ENCODE results near the gene KMT5B.

Gene KMT5B

DNA sequence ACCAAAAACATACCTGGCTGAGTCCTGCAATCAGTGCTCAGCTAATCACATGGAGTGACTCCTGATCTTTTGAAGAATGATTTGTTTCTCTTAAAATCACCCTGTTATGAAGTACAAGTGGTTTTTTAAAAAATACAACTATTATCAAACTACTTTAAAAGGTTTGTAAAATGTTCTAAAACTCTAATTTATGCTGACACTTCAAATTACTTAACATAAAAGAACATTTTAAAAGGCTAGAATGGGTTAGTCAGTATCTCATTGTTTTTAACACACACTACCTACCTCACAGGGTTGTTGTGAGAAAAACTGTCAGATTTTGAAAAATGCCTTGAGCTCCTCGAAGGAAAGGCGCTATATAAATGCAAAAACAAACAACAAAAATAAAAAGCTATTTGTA lies 33.2 kb downstream of the KMT5B start:
- DNase-seq (ENCODE audit: low read depth in 2 of 2): no peak

GRCh38 chr11:68177877-68178276 lies 35.2 kb downstream of the KMT5B start:
- no peak for DNase-seq (ENCODE audit: low read depth in 2 of 2)

GRCh38 chr11:68173926-68174325 lies 39.2 kb downstream of the KMT5B start:
- no peak for DNase-seq (ENCODE audit: low read depth in 2 of 2)

GRCh38 chr11:68169442-68169841 lies 43.7 kb downstream of the KMT5B start:
- no peak for DNase-seq (ENCODE audit: low read depth in 2 of 2)

DNA sequence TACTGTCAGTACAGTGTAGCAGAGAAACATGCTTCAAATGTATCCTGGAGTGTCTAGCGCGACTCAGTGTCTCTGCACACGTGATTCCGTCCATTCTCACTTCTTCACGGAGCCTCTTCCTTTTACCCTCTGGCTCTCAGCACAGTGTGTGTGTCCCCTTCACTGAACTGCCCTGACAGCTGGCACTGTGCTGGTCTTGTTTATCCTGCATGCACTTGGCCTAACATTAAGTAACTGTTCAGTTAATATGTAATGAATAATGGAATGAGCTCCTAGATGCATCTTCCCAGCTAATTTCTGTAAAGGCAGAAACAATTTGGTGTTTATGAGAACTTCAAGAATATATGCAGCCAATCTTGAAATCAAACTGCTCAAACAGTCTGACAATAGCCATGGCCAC lies 44.4 kb downstream of the KMT5B start:
- DNase-seq (ENCODE audit: low read depth in 2 of 2): no peak

GRCh38 chr11:68167474-68167873 lies 45.6 kb downstream of the KMT5B start:
- no peak for DNase-seq (ENCODE audit: low read depth in 2 of 2)

DNA sequence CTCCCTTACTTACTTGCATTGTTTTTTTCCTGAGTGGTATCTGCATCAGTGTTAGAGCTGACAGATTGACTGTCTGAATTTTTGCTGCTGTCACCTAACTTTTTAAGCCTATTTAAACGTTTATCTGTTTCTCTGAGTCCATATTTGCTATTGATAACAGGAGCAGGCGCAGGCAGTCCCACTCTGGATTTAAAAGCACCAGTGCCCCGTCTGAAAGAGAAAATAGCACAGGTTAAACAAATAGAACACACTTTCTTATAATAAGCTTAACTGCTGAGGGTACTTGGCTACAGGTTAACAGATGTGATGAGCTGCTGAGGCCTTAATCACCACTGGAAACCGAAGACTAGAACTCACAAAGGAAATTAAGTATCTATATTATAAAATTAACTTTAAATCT lies 46.1 kb downstream of the KMT5B start:
- DNase-seq (ENCODE audit: low read depth in 2 of 2): no peak

DNA sequence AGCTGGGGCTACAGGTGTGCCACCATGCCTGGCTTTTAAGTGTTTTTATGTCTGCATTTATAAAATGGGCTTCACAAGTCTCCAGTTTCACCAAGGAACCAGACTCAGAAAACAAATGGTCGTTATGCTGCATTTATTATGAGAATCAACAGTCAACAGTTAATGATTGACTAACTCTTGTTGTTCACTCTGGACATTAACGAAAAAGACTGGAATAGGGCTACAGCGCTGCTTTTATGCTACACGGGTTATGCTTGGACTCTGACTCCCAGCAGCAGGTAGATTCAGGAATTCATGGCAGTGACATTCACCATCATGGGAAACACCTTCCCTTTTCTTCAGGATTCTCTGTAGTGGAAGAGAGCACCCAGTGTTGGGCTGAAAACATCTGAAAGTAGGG lies 47.5 kb downstream of the KMT5B start:
- no peak for DNase-seq (ENCODE audit: low read depth in 2 of 2)

DNA sequence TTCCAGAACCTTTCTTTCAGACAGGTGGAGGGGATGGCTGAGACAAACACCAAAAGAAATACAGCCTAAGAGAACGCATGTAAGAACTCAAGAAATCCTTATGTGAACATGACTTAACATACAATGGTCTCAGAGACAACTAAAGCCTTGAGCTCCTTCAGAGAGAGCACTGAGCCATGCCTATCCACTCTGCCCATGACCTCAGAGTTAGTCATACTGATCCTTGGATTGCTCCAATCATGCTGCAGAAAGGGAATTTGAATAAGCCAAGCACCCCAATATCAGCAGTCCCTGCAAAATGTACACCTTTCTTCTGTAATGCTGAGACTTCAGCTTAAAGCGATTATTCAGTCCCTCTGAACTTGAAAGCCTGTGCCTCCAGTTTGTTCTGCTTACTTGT lies 48.7 kb downstream of the KMT5B start:
- DNase-seq (ENCODE audit: low read depth in 2 of 2): no peak

GRCh38 chr11:68163691-68164090 lies 49.4 kb downstream of the KMT5B start:
- no peak for DNase-seq (ENCODE audit: low read depth in 2 of 2)

GRCh38 chr11:68160100-68160695 lies 52.9 kb downstream of the KMT5B start:
- no peak for DNase-seq (ENCODE audit: low read depth in 2 of 2)

- DNase-seq (ENCODE audit: low read depth in 2 of 2): no peak
Observed at GRCh38 chr11:68159665-68160064, 53.4 kb downstream of the KMT5B start.

DNA sequence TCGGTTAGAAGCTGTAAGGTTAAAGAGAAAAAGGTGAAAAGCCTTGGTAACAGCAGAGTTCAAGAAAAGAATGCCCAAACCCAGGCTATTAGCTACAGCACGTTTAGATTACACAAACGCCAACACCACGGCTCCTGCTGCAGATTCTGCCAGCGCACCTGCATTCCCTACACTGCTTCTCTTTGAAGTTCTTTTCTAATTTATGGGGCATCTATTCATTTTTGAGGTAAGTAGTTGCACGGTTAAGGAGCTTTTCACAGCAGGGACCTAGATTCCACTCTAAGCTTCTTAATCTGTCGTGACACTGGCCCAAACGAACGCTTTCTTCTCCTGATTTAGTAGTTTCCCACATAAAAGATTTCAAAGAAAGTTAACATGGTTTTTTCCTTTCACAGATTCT lies 53.9 kb downstream of the KMT5B start:
- DNase-seq (ENCODE audit: low read depth in 2 of 2): no peak

DNA sequence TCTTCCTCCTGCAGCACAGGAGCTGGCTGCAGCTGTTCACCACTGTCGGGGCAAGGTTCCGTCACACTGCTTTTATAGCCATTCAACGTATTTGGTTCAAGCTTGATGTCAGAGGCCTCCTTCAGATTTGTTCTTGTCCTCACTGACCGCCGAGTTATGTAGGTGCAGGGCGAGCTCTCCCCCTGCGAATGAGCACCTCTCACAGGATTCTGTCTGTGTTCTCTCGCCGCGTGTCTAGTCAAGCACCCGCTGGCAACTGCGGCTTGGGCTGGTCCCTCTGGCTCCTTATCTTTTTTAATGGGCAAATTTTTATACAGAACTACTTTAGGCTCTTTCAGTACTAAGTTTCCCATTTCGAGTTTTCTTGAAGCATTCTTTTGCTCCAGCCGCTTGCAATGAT lies 54.5 kb downstream of the KMT5B start:
- no peak for DNase-seq (ENCODE audit: low read depth in 2 of 2)

DNA sequence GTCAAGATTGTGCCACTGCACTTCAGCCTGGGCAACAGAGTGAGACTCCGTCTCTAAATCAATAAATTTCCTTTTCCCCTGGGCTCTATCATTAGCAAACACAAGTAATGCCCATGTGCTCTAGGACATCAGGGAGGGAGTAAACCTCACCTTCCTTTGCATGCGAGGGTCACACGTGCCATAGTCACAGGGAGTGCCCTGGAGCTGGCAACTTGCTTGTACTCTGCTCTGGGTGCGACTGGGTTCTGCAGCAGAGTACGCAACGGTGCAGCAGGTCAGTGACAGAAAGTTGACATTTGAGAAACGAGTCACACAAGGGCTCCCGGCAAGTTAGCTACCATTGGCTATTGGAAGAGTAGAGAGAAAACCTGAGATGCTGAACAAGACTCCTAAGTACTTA lies 59.4 kb downstream of the KMT5B start:
- no peak for DNase-seq (ENCODE audit: low read depth in 2 of 2)

DNA sequence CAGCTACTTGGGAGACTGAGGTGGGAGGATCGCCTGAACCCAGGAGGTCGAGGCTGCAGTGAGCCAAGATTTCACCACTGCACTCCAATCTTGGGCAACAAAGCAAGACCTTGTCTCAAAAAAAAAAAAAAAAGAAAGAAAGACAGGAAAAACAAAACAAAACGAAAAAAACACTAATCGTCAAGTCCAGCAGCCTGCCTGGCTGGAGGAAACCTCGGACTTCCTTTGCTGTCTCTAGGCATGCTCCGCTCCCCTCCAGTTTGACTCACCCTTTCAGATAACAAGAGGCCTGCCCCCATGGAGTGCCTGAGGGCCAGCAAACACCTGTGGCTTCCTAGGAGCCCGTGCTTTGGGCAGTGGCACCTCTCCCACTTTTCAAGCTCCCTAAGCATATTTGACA lies 63.1 kb downstream of the KMT5B start:
- no peak for DNase-seq (ENCODE audit: low read depth in 2 of 2)

DNA sequence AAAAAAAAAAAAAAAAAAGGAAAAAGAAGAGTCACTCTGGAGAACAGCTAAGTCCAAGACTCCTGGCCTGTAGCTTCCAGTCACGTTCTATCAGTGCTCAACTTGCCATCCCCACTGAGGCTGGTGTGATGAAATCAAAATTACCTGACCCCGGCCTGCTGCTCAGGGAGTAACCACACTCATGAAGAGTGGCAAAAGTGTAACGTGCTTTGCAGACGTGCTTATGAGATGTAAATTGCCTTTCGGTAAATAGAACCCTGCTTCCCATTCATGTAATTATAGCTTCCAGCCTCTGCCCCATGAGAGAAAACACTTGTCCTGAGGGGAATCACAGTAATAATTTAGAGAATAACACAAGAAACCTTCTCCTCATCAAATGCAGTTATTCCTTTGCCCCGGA lies 63.7 kb downstream of the KMT5B start:
- DNase-seq (ENCODE audit: low read depth in 2 of 2): no peak

- DNase-seq (ENCODE audit: low read depth in 2 of 2): no peak
Observed at GRCh38 chr11:68148879-68149278, 64.2 kb downstream of the KMT5B start.

- DNase-seq (ENCODE audit: low read depth in 2 of 2): no peak
Observed at GRCh38 chr11:68148071-68148805, 64.9 kb downstream of the KMT5B start.

DNA sequence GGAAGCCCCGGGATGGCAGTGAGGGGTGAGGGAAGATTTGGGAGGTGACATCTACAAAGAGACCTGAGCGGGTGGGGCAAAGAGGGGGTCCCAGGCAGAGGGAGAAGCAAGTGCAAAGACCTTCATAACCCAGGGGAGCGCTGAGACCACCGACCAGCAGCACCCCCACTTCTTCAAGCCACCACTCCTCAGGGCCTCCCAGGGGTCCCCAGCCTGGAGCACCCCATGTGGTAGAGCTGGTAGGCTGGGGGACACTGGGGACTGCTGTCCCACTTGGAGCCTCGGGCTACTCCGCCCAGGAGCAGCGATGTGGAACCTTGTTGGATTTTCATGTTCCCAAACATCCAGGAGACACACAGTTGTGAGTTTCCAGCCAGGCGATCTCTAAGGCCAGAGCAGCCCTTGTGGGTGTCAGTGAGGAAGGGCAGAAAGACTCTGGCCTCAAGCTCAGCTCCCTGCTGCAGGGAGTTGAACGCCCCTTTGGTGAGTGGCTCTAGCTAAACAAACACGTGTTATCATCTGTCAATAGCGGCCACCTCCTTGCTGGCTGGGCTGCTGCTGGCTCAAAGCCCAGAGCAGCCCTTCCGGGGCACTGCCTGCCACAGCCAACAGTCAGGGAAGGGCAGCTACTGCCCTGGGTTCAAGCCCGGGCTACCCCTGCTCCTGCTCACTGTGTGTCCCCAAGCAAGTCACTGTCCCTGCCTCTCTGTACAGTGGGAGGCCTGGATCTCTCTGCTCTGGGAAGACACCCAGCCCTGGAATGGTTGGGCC lies 66.2 kb downstream of the KMT5B start:
- no peak for DNase-seq (ENCODE audit: low read depth in 2 of 2)

- no peak for DNase-seq (ENCODE audit: low read depth in 2 of 2)
Observed at GRCh38 chr11:68146010-68146540, 67.0 kb downstream of the KMT5B start.

DNA sequence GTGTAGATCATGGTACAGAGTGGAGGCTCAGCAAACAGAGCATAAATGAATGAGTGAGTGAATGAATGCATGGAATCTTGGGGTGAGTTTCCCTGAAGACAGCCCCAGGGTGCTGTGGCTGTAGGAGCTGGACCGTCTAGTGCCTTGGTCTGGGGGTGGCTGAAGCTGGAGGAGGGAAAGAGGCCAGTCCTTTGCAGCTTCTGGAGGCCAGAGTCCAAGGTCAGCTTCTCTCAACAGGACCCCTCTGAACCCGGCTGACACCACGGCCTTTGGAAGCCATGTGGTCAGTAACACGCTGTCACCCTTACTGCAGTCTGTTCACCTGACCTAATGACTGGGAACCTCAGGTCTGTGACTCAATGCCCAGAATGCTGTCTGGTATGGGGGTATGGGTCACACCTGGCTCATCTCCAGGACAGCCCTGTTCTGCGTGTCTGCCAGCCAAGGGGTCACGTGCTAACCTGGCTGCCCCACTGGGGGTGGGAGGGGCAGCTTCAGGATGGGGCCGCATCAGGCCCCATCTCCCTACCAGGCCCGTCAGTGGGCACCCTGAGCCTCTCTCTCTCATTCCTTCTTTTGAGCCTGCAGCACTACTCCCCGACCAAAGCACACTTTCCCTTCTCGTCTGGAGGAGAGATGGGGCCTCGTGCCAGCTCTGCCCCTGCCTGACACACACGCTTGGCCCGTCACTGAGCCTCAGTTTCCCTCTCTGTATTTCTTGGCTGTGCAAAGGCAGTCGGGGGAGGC lies 67.8 kb downstream of the KMT5B start:
- DNase-seq (ENCODE audit: low read depth in 2 of 2): no peak
